Liver (tissue), 3 donors: ENCODE results near the gene ATF1.

Experiments used
- ATF3 ChIP-seq: IDR thresholded peaks from 2 replicates; pipeline ENCODE4 v1.6.1; 2016; ENCODE audit warnings: antibody characterized with exemption
- CTCF ChIP-seq: fragments of 150-350 bp; IDR thresholded peaks from 2 replicates; pipeline ENCODE4 v1.5.1; 2017; ENCODE audit warnings: improper control_type of control experiment, low read depth, low read length; ENCODE audit not compliant: missing input control
- FOXA1 ChIP-seq: IDR thresholded peaks from 2 replicates; pipeline ENCODE4 v1.6.1; 2016; ENCODE audit warnings: antibody characterized with exemption
- GABPA ChIP-seq, 2 donors: IDR thresholded peaks in 1 of 2; conservative IDR thresholded peaks in 1 of 2; 2 replicates each; pipeline ENCODE4 v1.6.1; 2016; ENCODE audit warnings: antibody characterized with exemption in 2 of 2, mild to moderate bottlenecking in 1 of 2, moderate library complexity in 1 of 2
- MAX ChIP-seq: IDR thresholded peaks from 2 replicates; pipeline ENCODE4 v1.6.1; 2016; ENCODE audit warnings: antibody characterized with exemption
- RAD21 ChIP-seq, 2 donors: IDR thresholded peaks; 2 replicates each; pipeline ENCODE4 v1.6.1; 2016; ENCODE audit warnings: antibody characterized with exemption in 2 of 2, mild to moderate bottlenecking in 2 of 2
- RXRA ChIP-seq, 2 donors: IDR thresholded peaks; 2 replicates each; pipeline ENCODE4 v1.6.1; 2017 to 2018; ENCODE audit warnings: antibody characterized with exemption in 2 of 2, mild to moderate bottlenecking in 1 of 2
- YY1 ChIP-seq: IDR thresholded peaks from 2 replicates; pipeline ENCODE4 v1.6.1; 2016; ENCODE audit warnings: antibody characterized with exemption, mild to moderate bottlenecking
- donor health status: healthy.
- donor health status: healthy.

- TF ChIP-seq CTCF (no peak), RAD21 (IDR thresholded peaks at IDR 0.05) (no peak), GABPA (IDR thresholded peaks at IDR 0.05 in 1 of 2, conservative IDR thresholded peaks at IDR 0.05 in 1 of 2) (no peak), YY1 (no peak), FOXA1 (no peak), ATF3 (no peak), MAX (no peak), RXRA (IDR thresholded peaks at IDR 0.05) (no peak)
Observed at GRCh38 chr12:50841716-50842531, 78.0 kb downstream of the ATF1 start.
